ENCODE results near the gene DYNC2LI1. TPM values are rescaled to one million over a fixed set of nuclear protein-coding genes. Genes with fewer than 3 reads are reported as not detected.

Gene DYNC2LI1
- total and polyA plus RNA-seq, 2 of the 8 experiments (the other 6 are each of a cell fraction or from before 2014, with no cell fraction given) = 3.9 to 7.6 TPM

- Histone ChIP-seq H3K9ac (replicated peaks in 1 of 4; ENCODE audit: extremely low read depth in 1 of 4, low read depth in 3 of 4, low read length in 3 of 4) (no peak overlapping the region), H3K23me2 (ENCODE audit: low read depth, low read length) (no peaks in the 10 kb centered on the region), H2AFZ (ENCODE audit: low read length) (no peak overlapping the region), H4K91ac (replicated peaks; ENCODE audit: insufficient read length, low read length) (no peak overlapping the region), H3K56ac (replicated peaks; ENCODE audit: insufficient read length, low read depth, low read length) (no peak overlapping the region), H3K36me3 (ENCODE audit: control insufficient read depth in 2 of 4, insufficient read depth in 4 of 4, low read length in 3 of 4) (no peaks in the 10 kb centered on the region), H3K23ac (ENCODE audit: insufficient read length) (no peak overlapping the region), H3K4ac (replicated peaks; ENCODE audit: insufficient read length, low read depth, low read length) (no peak overlapping the region), H2BK5ac (ENCODE audit: low read depth, low read length) (no peak overlapping the region), H3K4me1 (replicated peaks in 1 of 4; ENCODE audit: control insufficient read depth in 3 of 4, insufficient read depth in 4 of 4, low read length in 3 of 4) (no peaks in the 10 kb centered on the region; a peak in 1 of 7 replicates), H3K9me3 (ENCODE audit: insufficient read depth in 2 of 2, low read depth in 1 of 2, low read length in 1 of 2) (no peaks in the 10 kb centered on the region), H4K20me1 (replicated peaks in 1 of 2; ENCODE audit: control insufficient read depth in 1 of 2, insufficient read depth in 2 of 2, low read length in 2 of 2) (no peaks in the 10 kb centered on the region), H2AK5ac (ENCODE audit: low read depth, low read length) (no peak overlapping the region), H3K4me2 (ENCODE audit: insufficient read depth in 1 of 2, low read depth in 2 of 2, low read length in 2 of 2) (no peak overlapping the region), H2BK15ac (ENCODE audit: low read length) (no peak overlapping the region), H4K5ac (ENCODE audit: insufficient read length, low read depth, low read length) (no peak overlapping the region), H3K79me2 (ENCODE audit: control insufficient read depth in 1 of 2, insufficient read depth in 2 of 2, low read length in 2 of 2) (no peaks in the 10 kb centered on the region), H3K4me3 (ENCODE audit: extremely low read depth in 1 of 4, insufficient read depth in 2 of 4, low read depth in 3 of 4, low read length in 4 of 4) (no peak overlapping the region), H3K79me1 (ENCODE audit: low read depth, low read length) (no peaks in the 10 kb centered on the region), H3K27ac (ENCODE audit: low read depth, low read length) (no peak overlapping the region), H4K8ac (ENCODE audit: extremely low read depth, insufficient read depth, low read length) (no peak overlapping the region), H3K14ac (ENCODE audit: insufficient read length) (no peak overlapping the region), H2BK120ac (replicated peaks; ENCODE audit: low read depth, low read length) (no peak overlapping the region), H3K27me3 (replicated peaks in 1 of 4; ENCODE audit: control insufficient read depth in 3 of 4, extremely low read depth in 1 of 4, insufficient read depth in 3 of 4, low read length in 3 of 4) (no peaks in the 10 kb centered on the region), H3K18ac (ENCODE audit: extremely low read depth, low read length) (no peak overlapping the region), H2BK20ac (ENCODE audit: low read length) (no peak overlapping the region), H2BK12ac (ENCODE audit: low read depth, low read length) (no peak overlapping the region)
- 95% methylated on average over 5 of the region's 5 CpGs; no CpG with 5 or more reads in 1 of the 2 experiments for WGBS, 2 experiments (ENCODE audit: extremely low coverage in 1 of 2, insufficient coverage in 1 of 2, insufficient read length in 1 of 2, insufficient replicate concordance in 2 of 2, low coverage in 1 of 2, low lambda C conversion rate in 2 of 2, missing lambda C conversion rate in 1 of 2)
- ChIA-PET POLR2A (ENCODE audit: partially characterized antibody) (no interaction called here), CTCF (ENCODE audit: partially characterized antibody) (interaction anchor here (0.8 to 1.2 kb wide), 2 partner anchors 11 to 18 kb away, joined by 4 to 5 read pairs; no protein-coding TSS in a partner anchor)
- DNase-seq (ENCODE audit: low read depth in 1 of 2, low spot score in 2 of 2) (peak in 1 of 2 experiments; percentile 31), FAIRE-seq (no peak)
- TF ChIP-seq CHD2 (IDR thresholded peaks at IDR 0.05; ENCODE audit: low read length) (no peak), SP4 (IDR thresholded peaks at IDR 0.05; ENCODE audit: low read length) (no peak), SP1 (IDR thresholded peaks at IDR 0.05; ENCODE audit: low read depth, low read length) (no peak), SP2 (IDR thresholded peaks at IDR 0.05; ENCODE audit: low read length) (no peak), USF2 (IDR thresholded peaks at IDR 0.05; ENCODE audit: low read length) (no peak), POU5F1 (IDR thresholded peaks at IDR 0.05; ENCODE audit: low read depth, low read length) (no peak), SIN3A (conservative IDR thresholded peaks at IDR 0.05 in 1 of 2, IDR thresholded peaks at IDR 0.05 in 1 of 2; ENCODE audit: low read depth in 1 of 2, low read length in 2 of 2) (no peak), SIRT6 (IDR thresholded peaks at IDR 0.05; ENCODE audit: low read length) (no peak), ZNF274 (IDR thresholded peaks at IDR 0.05; ENCODE audit: borderline replicate concordance, extremely low read depth, low read length) (no peak), SIX5 (IDR thresholded peaks at IDR 0.05; ENCODE audit: low read depth, low read length) (no peak), PHF8 (conservative IDR thresholded peaks at IDR 0.05; ENCODE audit: low read depth, low read length) (no peak), NRF1 (IDR thresholded peaks at IDR 0.05; ENCODE audit: low read depth, low read length) (no peak)
Measured at GRCh38 chr2:43846140-43846793, 72.4 kb downstream of the DYNC2LI1 start.
